Astrocyte (in vitro differentiated cells and primary cell): Measurements from ENCODE around the gene TUT4. TPM values are rescaled to one million over a fixed set of nuclear protein-coding genes. Genes with fewer than 3 reads are reported as not detected.

Source experiments
- DNase-seq: peaks from one replicate; pipeline ENCODE4 v3.0.0-alpha.2; 2010; ENCODE audit warnings: low read depth
- FAIRE-seq: peaks from 2 replicates; lab custom pipeline; 2011; peaks lifted over from hg19 to GRCh38; lab: Jason Lieb, UNC
- H2AFZ ChIP-seq: 2 replicates; pipeline ENCODE4 v1.6.0; 2012; ENCODE audit warnings: low read depth, low read length, inconsistent platforms
- H3K27ac ChIP-seq: 2 replicates; pipeline ENCODE4 v1.5.1; 2011; ENCODE audit warnings: low read depth, low read length, inconsistent platforms
- H3K27me3 ChIP-seq: 2 replicates; pipeline ENCODE4 v1.6.0; 2011; ENCODE audit warnings: low read length, inconsistent platforms; ENCODE audit not compliant: insufficient read depth
- H3K36me3 ChIP-seq: 2 replicates; pipeline ENCODE4 v1.5.1; 2011; ENCODE audit warnings: low read length, inconsistent platforms; ENCODE audit not compliant: insufficient read depth
- H3K4me1 ChIP-seq: 2 replicates; pipeline ENCODE4 v1.5.1; 2011; ENCODE audit warnings: low read length, inconsistent platforms; ENCODE audit not compliant: insufficient read depth
- H3K4me2 ChIP-seq: 2 replicates; pipeline ENCODE4 v1.6.0; 2012; ENCODE audit warnings: low read length, inconsistent platforms
- H3K4me3 ChIP-seq: 2 replicates; pipeline ENCODE4 v1.5.1; 2011; ENCODE audit warnings: low read depth, mild to moderate bottlenecking, low read length, inconsistent platforms; ENCODE audit not compliant: insufficient read depth
- H3K79me2 ChIP-seq: 2 replicates; pipeline ENCODE4 v1.6.0; 2012; ENCODE audit warnings: mild to moderate bottlenecking, low read length, inconsistent platforms; ENCODE audit not compliant: insufficient read depth
- H3K9ac ChIP-seq: 2 replicates; pipeline ENCODE4 v1.6.0; 2012; ENCODE audit warnings: mild to moderate bottlenecking, low read length, inconsistent platforms
- H3K9me3 ChIP-seq: 2 replicates; pipeline ENCODE4 v1.5.1; 2012; ENCODE audit warnings: low read depth, mild to moderate bottlenecking, low read length, inconsistent platforms; ENCODE audit not compliant: insufficient read depth
- H4K20me1 ChIP-seq: 2 replicates; pipeline ENCODE4 v1.6.0; 2012; ENCODE audit warnings: low read length, inconsistent platforms; ENCODE audit not compliant: insufficient read depth
- H3K27ac Mint-ChIP-seq: one replicate; pipeline ENCODE4 v1.8.0; 2021; ENCODE audit warnings: mild to moderate bottlenecking, mixed read lengths; ENCODE audit not compliant: unreplicated experiment
- H3K27me3 Mint-ChIP-seq: one replicate; pipeline ENCODE4 v1.8.0; 2021; ENCODE audit warnings: low read depth, mixed read lengths; ENCODE audit not compliant: unreplicated experiment
- H3K36me3 Mint-ChIP-seq: one replicate; pipeline ENCODE4 v1.8.0; 2021; ENCODE audit warnings: low read depth, mixed read lengths; ENCODE audit not compliant: unreplicated experiment
- H3K4me1 Mint-ChIP-seq: one replicate; pipeline ENCODE4 v1.8.0; 2021; ENCODE audit warnings: low read depth, mixed read lengths; ENCODE audit not compliant: unreplicated experiment
- H3K4me3 Mint-ChIP-seq: one replicate; pipeline ENCODE4 v1.8.0; 2021; ENCODE audit warnings: mild to moderate bottlenecking, moderate library complexity, mixed read lengths; ENCODE audit not compliant: unreplicated experiment
- H3K9me3 Mint-ChIP-seq: one replicate; pipeline ENCODE4 v1.8.0; 2021; ENCODE audit warnings: mild to moderate bottlenecking, mixed read lengths; ENCODE audit not compliant: unreplicated experiment
- EZH2 ChIP-seq: IDR thresholded peaks from 2 replicates; pipeline ENCODE4 v1.6.1; 2012; ENCODE audit warnings: mild to moderate bottlenecking, low read length, inconsistent platforms; ENCODE audit not compliant: insufficient read depth
- total RNA-seq: library from RNA; stranded (reverse); gene quantifications from 2 replicates; pipeline ENCODE4 v1.2.1, GENCODE V29; 2021
- TF ChIP-seq, protein P1 (sequence below): IDR thresholded peaks from 2 replicates; pipeline ENCODE4 v1.5.1; 2011; ENCODE audit warnings: low read depth, mild to moderate bottlenecking, inconsistent platforms, low read length, moderate library complexity; ENCODE audit not compliant: insufficient read depth

TUT4 gene
- total RNA-seq, 1 donor from 2014 or later: 47.0 TPM

DNA sequence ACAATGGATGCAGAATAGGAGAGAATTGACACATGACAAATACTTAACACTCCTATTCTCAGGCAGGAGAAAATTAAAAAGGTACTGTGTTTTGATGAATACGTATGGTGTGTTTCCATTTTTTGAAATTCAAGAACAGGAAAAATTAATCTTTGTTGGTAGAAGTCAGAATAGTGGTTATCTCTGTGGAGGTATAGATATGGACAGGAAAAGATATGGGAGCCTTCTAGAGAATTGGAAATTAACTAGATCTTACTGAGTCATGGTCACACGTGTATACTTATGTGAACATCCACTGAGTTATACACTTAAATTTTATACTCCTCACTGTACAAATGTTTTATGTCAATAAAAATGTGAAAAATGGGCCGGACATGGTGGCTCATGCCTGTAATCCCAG is 9.9 kb upstream of the TUT4 start:
- Histone ChIP-seq H3K79me2 (no peaks in the 10 kb centered on the region), H2AFZ (no peak overlapping the region), H4K20me1 (no peaks in the 10 kb centered on the region), H3K27me3 (no peaks in the 10 kb centered on the region), H3K9me3 (no peaks in the 10 kb centered on the region), H3K9ac (no peak overlapping the region), H3K4me1 (no peaks in the 10 kb centered on the region), H3K27ac (no peak overlapping the region), H3K4me2 (no peak overlapping the region), H3K36me3 (no peaks in the 10 kb centered on the region), H3K4me3 (no peak overlapping the region)
- no peak for FAIRE-seq
- TF ChIP-seq, protein P1, sequence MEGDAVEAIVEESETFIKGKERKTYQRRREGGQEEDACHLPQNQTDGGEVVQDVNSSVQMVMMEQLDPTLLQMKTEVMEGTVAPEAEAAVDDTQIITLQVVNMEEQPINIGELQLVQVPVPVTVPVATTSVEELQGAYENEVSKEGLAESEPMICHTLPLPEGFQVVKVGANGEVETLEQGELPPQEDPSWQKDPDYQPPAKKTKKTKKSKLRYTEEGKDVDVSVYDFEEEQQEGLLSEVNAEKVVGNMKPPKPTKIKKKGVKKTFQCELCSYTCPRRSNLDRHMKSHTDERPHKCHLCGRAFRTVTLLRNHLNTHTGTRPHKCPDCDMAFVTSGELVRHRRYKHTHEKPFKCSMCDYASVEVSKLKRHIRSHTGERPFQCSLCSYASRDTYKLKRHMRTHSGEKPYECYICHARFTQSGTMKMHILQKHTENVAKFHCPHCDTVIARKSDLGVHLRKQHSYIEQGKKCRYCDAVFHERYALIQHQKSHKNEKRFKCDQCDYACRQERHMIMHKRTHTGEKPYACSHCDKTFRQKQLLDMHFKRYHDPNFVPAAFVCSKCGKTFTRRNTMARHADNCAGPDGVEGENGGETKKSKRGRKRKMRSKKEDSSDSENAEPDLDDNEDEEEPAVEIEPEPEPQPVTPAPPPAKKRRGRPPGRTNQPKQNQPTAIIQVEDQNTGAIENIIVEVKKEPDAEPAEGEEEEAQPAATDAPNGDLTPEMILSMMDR: no peak
- TF ChIP-seq EZH2: no peak
- no peak overlapping the region for H3K27ac Mint-ChIP-seq
- H3K27me3 Mint-ChIP-seq: no peaks in the 10 kb centered on the region
- H3K4me3 Mint-ChIP-seq: no peak overlapping the region
- H3K36me3 Mint-ChIP-seq: no peaks in the 10 kb centered on the region
- no peak for DNase-seq
- peaks cover 4% of the 10 kb centered on the region for H3K9me3 Mint-ChIP-seq
- H3K4me1 Mint-ChIP-seq: peaks cover under 1% of the 10 kb centered on the region

DNA sequence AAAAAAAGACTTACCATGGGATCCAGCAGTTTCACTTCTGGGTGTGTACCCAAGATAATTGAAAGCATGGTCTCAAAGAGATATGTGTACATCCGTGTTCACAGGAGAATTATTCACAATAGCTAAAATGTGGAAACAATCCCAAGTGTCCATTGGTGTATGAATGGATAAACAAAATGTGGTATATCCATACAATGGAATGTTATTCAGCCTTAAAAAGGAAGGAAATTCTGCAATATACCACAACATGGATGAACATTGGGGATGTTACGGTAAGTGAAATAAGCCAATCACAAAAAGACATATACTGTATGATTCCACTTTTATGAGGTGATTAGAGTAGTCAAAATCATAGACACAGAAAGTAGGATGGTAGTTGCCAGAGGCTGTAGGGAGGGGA is 7.0 kb upstream of the TUT4 start:
- H3K4me3 ChIP-seq: no peak overlapping the region
- no peaks in the 10 kb centered on the region for H3K27me3 ChIP-seq
- no peak for TF ChIP-seq EZH2
- TF ChIP-seq, protein P1: no peak
- Mint-ChIP-seq H3K36me3 (no peaks in the 10 kb centered on the region), H3K27me3 (no peaks in the 10 kb centered on the region), H3K27ac (no peak overlapping the region), H3K4me1 (peaks cover 9% of the 10 kb centered on the region), H3K4me3 (no peak overlapping the region), H3K9me3 (peaks cover 4% of the 10 kb centered on the region)
- FAIRE-seq: no peak
- H3K9me3 ChIP-seq: no peaks in the 10 kb centered on the region
- H3K4me2 ChIP-seq: no peak overlapping the region
- no peak overlapping the region for H2AFZ ChIP-seq
- H3K9ac ChIP-seq: no peak overlapping the region
- DNase-seq: no peak
- no peaks in the 10 kb centered on the region for H4K20me1 ChIP-seq
- H3K36me3 ChIP-seq: no peaks in the 10 kb centered on the region
- H3K4me1 ChIP-seq: no peaks in the 10 kb centered on the region
- no peak overlapping the region for H3K27ac ChIP-seq
- no peaks in the 10 kb centered on the region for H3K79me2 ChIP-seq

DNA sequence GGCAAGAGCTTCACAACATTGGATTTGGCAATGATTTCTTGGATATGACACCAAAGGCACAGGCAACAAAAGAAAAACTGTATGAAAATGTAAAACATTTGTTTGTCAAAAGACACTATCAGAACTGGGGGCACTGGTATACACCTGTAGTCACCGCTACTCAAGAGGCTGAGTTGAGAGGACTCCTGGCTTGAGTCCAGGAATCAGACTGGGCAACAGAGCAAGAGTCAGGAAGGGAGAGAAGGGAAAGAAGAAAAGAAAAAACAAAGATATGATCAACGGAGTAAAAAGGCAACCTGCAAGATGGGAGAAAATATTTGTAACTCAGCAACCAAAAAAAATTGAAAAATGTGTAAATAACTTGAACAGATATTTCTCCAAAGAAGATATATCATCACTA is 6.0 kb upstream of the TUT4 start:
- H3K4me1 ChIP-seq: peaks cover 7% of the 10 kb centered on the region
- Mint-ChIP-seq H3K4me1 (peaks cover 15% of the 10 kb centered on the region), H3K27ac (no peak overlapping the region), H3K27me3 (no peaks in the 10 kb centered on the region), H3K36me3 (no peaks in the 10 kb centered on the region), H3K9me3 (peaks cover 4% of the 10 kb centered on the region), H3K4me3 (no peak overlapping the region)
- H3K4me3 ChIP-seq: no peak overlapping the region
- H3K9me3 ChIP-seq: no peaks in the 10 kb centered on the region
- TF ChIP-seq EZH2: no peak
- TF ChIP-seq, protein P1: no peak
- no peak overlapping the region for H3K27ac ChIP-seq
- no peak overlapping the region for H3K4me2 ChIP-seq
- no peaks in the 10 kb centered on the region for H3K36me3 ChIP-seq
- no peak overlapping the region for H2AFZ ChIP-seq
- H3K27me3 ChIP-seq: no peaks in the 10 kb centered on the region
- no peak overlapping the region for H3K9ac ChIP-seq
- H3K79me2 ChIP-seq: peaks cover 5% of the 10 kb centered on the region
- no peak for FAIRE-seq
- H4K20me1 ChIP-seq: no peaks in the 10 kb centered on the region
- no peak for DNase-seq
